Amygdala (tissue), 56 donors: ENCODE data around the gene PCCA.
A peak's percentile ranks its signal among the peaks of the same experiment; 100 is the strongest.

ENCODE experiments used
- DNase-seq, 56 donors: peaks; one replicate each; lab custom pipeline; 2025; lab: John Stamatoyannopoulos, UW

The PCCA gene

DNA sequence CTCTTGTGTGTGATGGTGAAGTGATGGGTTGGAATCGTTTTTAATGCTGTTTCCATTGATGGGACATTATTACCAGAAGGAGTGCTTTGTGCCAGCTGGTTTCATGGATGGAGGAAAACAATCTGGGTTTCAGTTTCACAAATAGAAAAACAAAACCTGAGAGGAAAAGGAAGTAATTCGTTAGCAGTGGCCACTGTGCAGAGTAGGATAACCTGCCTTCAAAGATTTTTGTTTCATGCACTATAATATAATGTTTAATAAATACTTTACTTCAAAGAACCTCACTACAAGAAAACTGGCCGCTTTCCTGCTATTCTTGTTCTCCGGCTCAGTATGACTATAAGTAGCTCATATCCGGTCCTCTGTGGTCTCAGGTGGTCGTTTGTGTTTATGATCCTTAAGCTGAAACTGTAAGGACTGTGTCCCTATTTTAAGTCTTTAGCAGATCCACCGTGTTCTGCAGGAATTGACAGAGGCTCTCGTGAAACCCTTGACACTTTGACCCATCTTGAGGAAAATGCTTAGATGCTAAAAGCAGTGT is 395.0 kb downstream of the PCCA start:
- DNase-seq: no peak

DNA sequence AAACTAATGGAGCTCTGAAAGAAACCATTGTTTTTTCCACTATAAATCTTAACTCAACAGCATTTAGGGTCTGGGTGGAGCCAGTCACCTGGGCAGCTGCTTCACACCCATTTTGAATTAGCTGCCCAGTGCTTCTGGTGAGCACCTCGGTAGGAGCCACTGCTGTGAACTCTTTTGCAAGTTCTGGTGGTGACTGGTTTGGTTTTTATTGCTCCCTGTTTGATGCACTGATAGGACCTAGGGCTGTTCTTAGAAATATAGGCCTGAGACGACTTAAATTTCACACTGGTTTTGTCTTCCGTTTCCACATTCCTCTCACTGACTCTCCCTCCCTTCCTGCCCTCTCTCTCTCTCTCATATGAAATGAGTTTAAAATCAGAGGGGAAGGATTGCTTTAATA is 395.8 kb downstream of the PCCA start:
- DNase-seq: no peak

GRCh38 chr13:100485265-100485664 is 396.4 kb downstream of the PCCA start:
- DNase-seq: no peak

DNA sequence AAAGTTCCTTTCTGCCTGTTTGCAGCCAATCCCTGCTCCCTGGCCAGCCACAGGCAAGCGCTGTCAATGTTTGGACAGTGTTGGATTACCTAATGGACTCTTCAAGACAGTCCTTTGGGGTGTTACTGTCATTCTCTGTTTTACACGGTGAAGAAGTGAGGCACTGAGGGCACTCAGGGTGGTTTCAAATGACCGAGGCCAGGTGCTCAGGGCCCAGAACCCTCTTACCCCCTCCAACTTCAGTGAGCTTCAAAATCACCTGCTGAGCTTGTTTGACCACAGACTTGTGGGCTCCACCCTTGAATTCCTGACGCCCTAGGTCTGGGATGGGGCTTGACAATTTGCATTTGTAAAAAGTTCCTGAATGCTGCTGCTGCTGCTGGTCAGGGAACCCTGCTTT is 401.8 kb downstream of the PCCA start:
- no peak for DNase-seq

GRCh38 chr13:100491164-100491842 is 402.4 kb downstream of the PCCA start:
- DNase-seq: peak in 9 of 56 donors; percentile 3 to 17 (median 6)

- no peak for DNase-seq
Observed at GRCh38 chr13:100493418-100493817, 404.5 kb downstream of the PCCA start.

- no peak for DNase-seq
Observed at GRCh38 chr13:100495455-100495854, 406.6 kb downstream of the PCCA start.

GRCh38 chr13:100497389-100497788 is 408.5 kb downstream of the PCCA start:
- no peak for DNase-seq

- DNase-seq: no peak
Observed at GRCh38 chr13:100502446-100502845, 413.6 kb downstream of the PCCA start.

DNA sequence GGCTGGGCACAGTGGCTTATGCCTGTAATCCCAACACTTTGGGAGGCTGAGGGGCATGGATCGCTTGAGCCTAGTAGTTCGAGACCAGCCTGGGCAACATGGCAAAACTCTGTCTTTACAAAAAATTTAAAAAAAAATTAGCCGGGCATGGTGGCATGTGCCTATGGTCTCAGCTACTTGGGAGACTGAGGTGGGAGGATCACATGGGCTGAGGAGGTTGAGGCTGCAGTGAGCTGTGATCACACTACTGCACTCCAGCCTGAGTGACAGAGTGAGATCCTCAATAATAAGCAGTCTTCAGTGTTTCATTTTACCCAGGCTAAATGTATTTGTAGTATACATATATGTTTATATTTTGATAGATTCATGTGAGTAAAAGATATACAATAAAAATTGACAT is 414.7 kb downstream of the PCCA start:
- no peak for DNase-seq

- DNase-seq: no peak
Observed at GRCh38 chr13:100506154-100506553, 417.3 kb downstream of the PCCA start.

DNA sequence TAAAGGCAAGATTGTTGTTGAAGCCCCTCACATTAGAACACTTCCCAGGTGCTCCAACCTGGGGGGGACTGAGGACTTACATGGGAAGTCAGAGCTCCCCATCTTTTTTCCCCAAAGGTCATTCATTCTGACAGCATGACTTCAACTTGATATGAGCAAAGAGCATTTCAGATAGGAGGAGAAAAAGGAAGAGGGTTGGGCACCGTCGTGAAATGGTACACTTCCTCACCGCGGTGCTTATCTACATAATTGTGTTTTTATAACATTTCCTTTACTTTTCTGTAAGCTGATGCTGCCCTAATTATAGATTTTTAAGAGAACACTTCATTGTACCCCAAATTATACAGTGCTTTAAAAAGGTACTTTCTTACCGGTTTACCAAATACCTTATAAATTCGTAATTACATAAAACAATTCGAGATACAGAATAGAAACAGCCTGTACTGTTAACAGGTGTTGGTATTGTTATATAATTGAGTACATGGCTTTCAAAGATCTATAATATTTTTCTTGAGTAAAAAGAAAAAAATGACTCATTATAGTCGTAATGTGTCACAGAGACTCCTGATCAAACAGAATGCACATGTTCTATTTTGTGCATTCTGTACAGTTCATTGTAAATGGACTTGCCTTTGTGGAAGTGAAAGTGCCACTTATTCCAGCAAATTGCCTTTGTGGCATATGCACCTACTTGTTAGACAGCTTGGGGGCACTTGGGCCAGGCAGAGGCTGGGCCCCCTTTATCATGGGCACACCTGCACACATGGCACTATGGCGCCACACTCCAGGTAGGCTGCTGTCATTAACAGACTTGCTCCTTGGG is 417.9 kb downstream of the PCCA start:
- no peak for DNase-seq

GRCh38 chr13:100508455-100508854 is 419.6 kb downstream of the PCCA start:
- no peak for DNase-seq

DNA sequence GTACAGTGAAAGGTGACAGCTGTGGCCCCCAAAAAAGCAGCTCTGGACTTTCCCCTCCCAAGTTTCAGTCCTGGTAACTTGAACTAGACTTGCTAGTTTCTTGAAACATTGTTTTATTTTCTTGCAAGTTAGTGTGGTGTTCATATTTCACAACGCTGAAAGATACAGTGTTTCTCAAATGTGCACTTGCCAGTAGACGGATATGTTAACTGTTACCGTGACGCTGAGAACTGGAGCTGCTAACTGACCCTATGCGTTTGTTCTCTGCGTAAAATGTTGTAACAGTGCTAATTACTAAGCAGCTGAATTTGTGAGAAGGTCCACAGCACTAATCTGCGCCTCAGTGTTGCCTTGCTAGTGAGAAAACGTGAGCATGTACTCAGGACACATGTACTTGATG is 420.1 kb downstream of the PCCA start:
- no peak for DNase-seq

GRCh38 chr13:100510208-100510957 is 421.5 kb downstream of the PCCA start:
- DNase-seq: no peak

- no peak for DNase-seq
Observed at GRCh38 chr13:100511466-100511865, 422.6 kb downstream of the PCCA start.

GRCh38 chr13:100512422-100512821 is 423.5 kb downstream of the PCCA start:
- no peak for DNase-seq

DNA sequence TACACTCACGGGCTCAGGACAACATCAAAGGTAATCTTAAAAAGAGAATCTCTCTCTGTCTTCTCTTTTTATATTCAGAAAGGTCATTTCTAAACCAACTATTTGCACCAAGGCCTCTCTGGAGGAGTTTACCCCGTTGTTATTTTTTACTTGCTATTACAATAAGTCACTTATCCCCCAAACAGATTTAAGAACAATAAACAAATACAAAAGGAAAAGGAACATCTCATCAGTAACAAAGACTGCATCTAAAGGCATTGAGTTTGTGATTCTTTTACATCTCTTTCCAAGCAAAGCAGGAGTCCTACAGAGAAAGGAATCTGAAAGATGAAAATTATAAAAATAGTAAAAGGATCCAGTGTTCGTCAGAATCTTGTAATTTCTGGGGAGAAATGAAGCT is 424.3 kb downstream of the PCCA start:
- no peak for DNase-seq

- DNase-seq: no peak
Observed at GRCh38 chr13:100513987-100514670, 425.2 kb downstream of the PCCA start.

GRCh38 chr13:100514788-100515409 is 426.0 kb downstream of the PCCA start:
- peak in 52 of 56 donors; percentile 8 to 86 (median 54) for DNase-seq
